SK-N-SH treated with all-trans-retinoic acid at 6 μM for 48 hours (cell line): ENCODE results near the gene MARCHF5.

Experiments
- ATAC-seq: fragments of 200-7000 bp; cut with Tn5 transposase; 3 replicates; pipeline ENCODE4 v1.9.1; 2020; ENCODE audit warnings: mild to moderate bottlenecking, moderate library complexity
- ARNTL ChIP-seq: fragments of 450-650 bp; formaldehyde crosslinking; IDR thresholded peaks from 2 replicates; pipeline ENCODE4 v1.5.0; 2020; ENCODE audit warnings: low read depth, mild to moderate bottlenecking, moderate library complexity, borderline replicate concordance
- BACH2 ChIP-seq: fragments of 250-450 bp; sonication (Bioruptor Pico); IDR thresholded peaks from 2 replicates; pipeline ENCODE4 v1.9.0; 2021; ENCODE audit warnings: mild to moderate bottlenecking, borderline replicate concordance
- CREB5 ChIP-seq: fragments of 250-450 bp; sonication (Bioruptor Pico); IDR thresholded peaks from 2 replicates; pipeline ENCODE4 v1.5.1; 2020; ENCODE audit warnings: low read depth, mild to moderate bottlenecking, moderate library complexity
- ESRRG ChIP-seq: fragments of 250-450 bp; sonication (Bioruptor Pico); IDR thresholded peaks from 2 replicates; pipeline ENCODE4 v1.6.1; 2021; ENCODE audit warnings: mild to moderate bottlenecking
- GLIS3 ChIP-seq: fragments of 250-450 bp; sonication (Bioruptor Pico); IDR thresholded peaks from 2 replicates; pipeline ENCODE4 v1.5.0; 2020; ENCODE audit warnings: mild to moderate bottlenecking, moderate library complexity
- ISL1 ChIP-seq: fragments of 250-450 bp; sonication (Bioruptor Pico); IDR thresholded peaks from 2 replicates; pipeline ENCODE4 v2.1.2; 2022; ENCODE audit warnings: mild to moderate bottlenecking, moderate library complexity
- OSR1 ChIP-seq: fragments of 250-450 bp; sonication (Bioruptor Pico); IDR thresholded peaks from 2 replicates; pipeline ENCODE4 v1.8.0; 2022; ENCODE audit warnings: moderate library complexity, mild to moderate bottlenecking, inconsistent platforms
- PATZ1 ChIP-seq: fragments of 250-450 bp; sonication (Bioruptor Pico); IDR thresholded peaks from 2 replicates; pipeline ENCODE4 v1.8.0; 2020; ENCODE audit warnings: mild to moderate bottlenecking, moderate library complexity, borderline replicate concordance
- PPARA ChIP-seq: fragments of 250-450 bp; sonication (Bioruptor Pico); IDR thresholded peaks from 2 replicates; pipeline ENCODE4 v1.5.0; 2020; ENCODE audit warnings: mild to moderate bottlenecking, borderline replicate concordance
- RARB ChIP-seq: fragments of 250-450 bp; sonication (Bioruptor Pico); IDR thresholded peaks from 2 replicates; pipeline ENCODE4 v1.8.0; 2021; ENCODE audit warnings: mild to moderate bottlenecking, moderate library complexity
- SNAI2 ChIP-seq: fragments of 250-450 bp; sonication (Bioruptor Pico); IDR thresholded peaks from 2 replicates; pipeline ENCODE4 v1.5.0; 2020; ENCODE audit warnings: mild to moderate bottlenecking, moderate library complexity
- TCF4 ChIP-seq: fragments of 250-450 bp; sonication (Bioruptor Pico); IDR thresholded peaks from 2 replicates; pipeline ENCODE4 v1.8.0; 2021; ENCODE audit warnings: mild to moderate bottlenecking, moderate library complexity, borderline replicate concordance
- TOX ChIP-seq: fragments of 250-450 bp; sonication (Bioruptor Pico); IDR thresholded peaks from 2 replicates; pipeline ENCODE4 v1.8.0; 2021; ENCODE audit warnings: mild to moderate bottlenecking, moderate library complexity, borderline replicate concordance
- TSHZ2 ChIP-seq: fragments of 250-450 bp; sonication (Bioruptor Pico); IDR thresholded peaks from 2 replicates; pipeline ENCODE4 v1.5.0; 2020; ENCODE audit warnings: mild to moderate bottlenecking, moderate library complexity
- ZC3H10 ChIP-seq: fragments of 250-450 bp; sonication (Bioruptor Pico); IDR thresholded peaks from 2 replicates; pipeline ENCODE4 v1.5.1; 2021; ENCODE audit warnings: mild to moderate bottlenecking, moderate library complexity
- ZFP3 ChIP-seq: fragments of 250-450 bp; sonication (Bioruptor Pico); IDR thresholded peaks from 2 replicates; pipeline ENCODE4 v1.5.0; 2020; ENCODE audit warnings: mild to moderate bottlenecking, moderate library complexity
- ZFP30 ChIP-seq: fragments of 450-650 bp; formaldehyde crosslinking; IDR thresholded peaks from 2 replicates; pipeline ENCODE4 v1.5.0; 2022; ENCODE audit warnings: mild to moderate bottlenecking, moderate library complexity
- ZNF565 ChIP-seq: fragments of 450-650 bp; formaldehyde crosslinking; conservative IDR thresholded peaks from 2 replicates; pipeline ENCODE4 v1.5.0; 2020; ENCODE audit warnings: low read depth, mild to moderate bottlenecking, moderate library complexity
- ZNF70 ChIP-seq: fragments of 450-650 bp; formaldehyde crosslinking; IDR thresholded peaks from 2 replicates; pipeline ENCODE4 v1.5.0; 2020; ENCODE audit warnings: mild to moderate bottlenecking, moderate library complexity
- ZNF8 ChIP-seq: fragments of 450-650 bp; formaldehyde crosslinking; IDR thresholded peaks from 2 replicates; pipeline ENCODE4 v1.5.0; 2020; ENCODE audit warnings: mild to moderate bottlenecking, moderate library complexity
- TF ChIP-seq, protein P1 (sequence below): fragments of 250-450 bp; sonication (Bioruptor Pico); IDR thresholded peaks from 2 replicates; pipeline ENCODE4 v1.8.0; 2021; ENCODE audit warnings: low read depth, mild to moderate bottlenecking, moderate library complexity, borderline replicate concordance
- TF ChIP-seq, protein P2 (sequence below): fragments of 250-450 bp; sonication (Bioruptor Pico); IDR thresholded peaks from 2 replicates; pipeline ENCODE4 v1.5.1; 2021; ENCODE audit warnings: mild to moderate bottlenecking, moderate library complexity

MARCHF5 gene

DNA sequence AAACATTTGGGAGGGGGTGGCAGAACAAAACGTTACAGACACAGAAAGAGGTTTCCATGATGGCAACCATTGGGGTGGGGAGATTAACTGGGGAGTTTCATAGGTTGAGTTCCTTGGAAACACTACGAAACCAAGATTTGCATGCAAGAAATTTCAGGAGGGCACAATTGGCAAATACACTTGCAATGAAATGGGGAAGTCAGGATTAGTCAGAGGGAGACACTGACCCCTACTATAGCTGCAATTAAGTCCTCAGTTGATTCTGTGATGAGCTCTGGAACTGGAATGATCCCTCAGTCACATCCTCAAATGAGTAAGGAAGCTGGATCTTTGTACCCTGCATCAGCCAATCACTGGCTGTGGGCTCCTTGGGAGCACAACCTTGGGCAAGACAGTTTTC, 22.2 kb upstream of the MARCHF5 start:
- TF ChIP-seq, protein P1, sequence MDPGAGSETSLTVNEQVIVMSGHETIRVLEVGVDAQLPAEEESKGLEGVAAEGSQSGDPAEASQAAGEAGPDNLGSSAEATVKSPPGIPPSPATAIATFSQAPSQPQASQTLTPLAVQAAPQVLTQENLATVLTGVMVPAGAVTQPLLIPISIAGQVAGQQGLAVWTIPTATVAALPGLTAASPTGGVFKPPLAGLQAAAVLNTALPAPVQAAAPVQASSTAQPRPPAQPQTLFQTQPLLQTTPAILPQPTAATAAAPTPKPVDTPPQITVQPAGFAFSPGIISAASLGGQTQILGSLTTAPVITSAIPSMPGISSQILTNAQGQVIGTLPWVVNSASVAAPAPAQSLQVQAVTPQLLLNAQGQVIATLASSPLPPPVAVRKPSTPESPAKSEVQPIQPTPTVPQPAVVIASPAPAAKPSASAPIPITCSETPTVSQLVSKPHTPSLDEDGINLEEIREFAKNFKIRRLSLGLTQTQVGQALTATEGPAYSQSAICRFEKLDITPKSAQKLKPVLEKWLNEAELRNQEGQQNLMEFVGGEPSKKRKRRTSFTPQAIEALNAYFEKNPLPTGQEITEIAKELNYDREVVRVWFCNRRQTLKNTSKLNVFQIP (CRISPR knock-in tag), result no peak
- no peak for TF ChIP-seq ESRRG (CRISPR knock-in tag)
- no peak for TF ChIP-seq RARB (CRISPR knock-in tag)
- no peak for TF ChIP-seq PATZ1 (CRISPR knock-in tag)
- TF ChIP-seq PPARA (CRISPR knock-in tag), result no peak
- no peak for TF ChIP-seq TOX
- TF ChIP-seq ZFP3 (CRISPR knock-in tag), result no peak
- ATAC-seq, result no peak

DNA sequence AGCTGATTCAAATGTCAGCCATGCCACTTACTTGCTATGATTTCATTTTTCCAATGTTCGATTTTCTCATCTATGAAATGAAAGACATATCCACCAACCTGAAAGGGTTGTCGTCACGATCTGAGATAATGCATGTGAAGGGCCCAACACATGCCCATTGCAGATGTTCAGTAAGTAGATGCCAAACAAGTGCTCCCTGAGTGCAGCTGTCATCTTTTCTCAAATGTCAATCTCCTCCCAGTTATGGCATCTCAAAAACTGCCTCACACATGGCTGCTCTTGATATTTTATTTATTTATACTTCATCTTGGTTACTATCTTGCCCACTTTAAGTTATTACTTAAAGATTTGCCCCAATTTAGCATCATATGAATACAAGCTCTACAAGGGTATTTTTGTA, 16.9 kb upstream of the MARCHF5 start:
- ATAC-seq, result no peak
- no peak for TF ChIP-seq GLIS3
- TF ChIP-seq ISL1 (CRISPR knock-in tag), result no peak
- TF ChIP-seq RARB (CRISPR knock-in tag), result no peak
- TF ChIP-seq ZNF565, result no peak
- no peak for TF ChIP-seq TSHZ2 (CRISPR knock-in tag)
- TF ChIP-seq PATZ1 (CRISPR knock-in tag), result no peak
- TF ChIP-seq ZC3H10, result no peak
- TF ChIP-seq ZFP30 (CRISPR knock-in tag), result no peak
- no peak for TF ChIP-seq TCF4
- no peak for TF ChIP-seq CREB5 (CRISPR knock-in tag)
- TF ChIP-seq ARNTL (CRISPR knock-in tag), result no peak
- no peak for TF ChIP-seq OSR1
- no peak for TF ChIP-seq PPARA (CRISPR knock-in tag)
- TF ChIP-seq TOX, result no peak
- TF ChIP-seq, protein P2, sequence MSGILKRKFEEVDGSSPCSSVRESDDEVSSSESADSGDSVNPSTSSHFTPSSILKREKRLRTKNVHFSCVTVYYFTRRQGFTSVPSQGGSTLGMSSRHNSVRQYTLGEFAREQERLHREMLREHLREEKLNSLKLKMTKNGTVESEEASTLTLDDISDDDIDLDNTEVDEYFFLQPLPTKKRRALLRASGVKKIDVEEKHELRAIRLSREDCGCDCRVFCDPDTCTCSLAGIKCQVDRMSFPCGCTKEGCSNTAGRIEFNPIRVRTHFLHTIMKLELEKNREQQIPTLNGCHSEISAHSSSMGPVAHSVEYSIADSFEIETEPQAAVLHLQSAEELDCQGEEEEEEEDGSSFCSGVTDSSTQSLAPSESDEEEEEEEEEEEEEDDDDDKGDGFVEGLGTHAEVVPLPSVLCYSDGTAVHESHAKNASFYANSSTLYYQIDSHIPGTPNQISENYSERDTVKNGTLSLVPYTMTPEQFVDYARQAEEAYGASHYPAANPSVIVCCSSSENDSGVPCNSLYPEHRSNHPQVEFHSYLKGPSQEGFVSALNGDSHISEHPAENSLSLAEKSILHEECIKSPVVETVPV, result no peak
- no peak for TF ChIP-seq BACH2 (CRISPR knock-in tag)
- TF ChIP-seq SNAI2 (CRISPR knock-in tag), result no peak
- TF ChIP-seq, protein P1 (CRISPR knock-in tag), result no peak
- no peak for TF ChIP-seq ZNF70 (CRISPR knock-in tag)
- TF ChIP-seq ZNF8, result no peak
